ENCODE data around the gene GLG1. TPM values are rescaled to one million over a fixed set of nuclear protein-coding genes. Genes with fewer than 3 reads are reported as not detected.

GLG1 gene
- total RNA-seq, 1 experiment from 2014 or later = 117 TPM

DNA sequence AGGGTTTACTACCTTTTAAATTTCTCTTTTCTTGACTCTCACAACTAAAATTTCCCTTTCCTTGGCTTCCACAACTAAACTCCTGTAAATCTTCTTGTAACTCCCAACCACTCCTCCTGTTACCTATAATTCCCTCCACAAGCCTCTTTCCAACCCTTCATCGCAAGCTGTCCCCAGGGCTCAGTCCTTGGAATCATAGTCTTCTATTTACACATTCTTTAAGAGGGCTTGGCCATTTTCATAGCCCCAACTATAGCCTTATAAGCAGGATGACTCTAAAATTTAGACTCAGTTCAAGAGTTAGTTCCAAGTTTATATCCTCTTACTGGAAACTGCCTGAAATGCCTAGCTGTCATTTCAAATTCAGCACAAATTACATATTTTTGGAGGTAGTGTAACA is 23.9 kb downstream of the GLG1 start:
- Histone ChIP-seq H3K9me2 (ENCODE audit: insufficient read depth) (no peaks in the 10 kb centered on the region), H3K27ac (no peak overlapping the region), H3F3A (ENCODE audit: insufficient read depth, low read depth) (peaks cover 13% of the 10 kb centered on the region), H3K36me3 (ENCODE audit: low read depth) (no peaks in the 10 kb centered on the region), H4K20me1 (ENCODE audit: insufficient read depth) (no peaks in the 10 kb centered on the region), H3K9me3 (ENCODE audit: insufficient read depth, low read depth) (no peaks in the 10 kb centered on the region), H3K4me3 (no peak overlapping the region), H3K4me2 (no peak overlapping the region), H2AFZ (no peak overlapping the region), H3K79me2 (ENCODE audit: low read depth) (peaks cover 88% of the 10 kb centered on the region), H3K4me1 (replicated peaks; ENCODE audit: insufficient read depth) (peaks cover 19% of the 10 kb centered on the region), H3K27me3 (ENCODE audit: insufficient read depth, low read depth) (no peaks in the 10 kb centered on the region)
- intact Hi-C loops (cut with micrococcal nuclease; ENCODE audit: unreplicated experiment) = no loop called here
- no TSS peak for BruUV-seq (replicated peaks)
- POLR2A ChIA-PET (ENCODE audit: unreplicated experiment) = interaction anchor here (0.7 kb wide), 1 partner anchor 238 kb away, joined by 7 read pairs; no protein-coding TSS in a partner anchor
- DNase-seq = no peak
- TF ChIP-seq CTCF (conservative IDR thresholded peaks at IDR 0.05) = no peak
- no peak for TF ChIP-seq EZH2 (IDR thresholded peaks at IDR 0.05; ENCODE audit: low read depth)
- CTCF ChIA-PET = no interaction called here

DNA sequence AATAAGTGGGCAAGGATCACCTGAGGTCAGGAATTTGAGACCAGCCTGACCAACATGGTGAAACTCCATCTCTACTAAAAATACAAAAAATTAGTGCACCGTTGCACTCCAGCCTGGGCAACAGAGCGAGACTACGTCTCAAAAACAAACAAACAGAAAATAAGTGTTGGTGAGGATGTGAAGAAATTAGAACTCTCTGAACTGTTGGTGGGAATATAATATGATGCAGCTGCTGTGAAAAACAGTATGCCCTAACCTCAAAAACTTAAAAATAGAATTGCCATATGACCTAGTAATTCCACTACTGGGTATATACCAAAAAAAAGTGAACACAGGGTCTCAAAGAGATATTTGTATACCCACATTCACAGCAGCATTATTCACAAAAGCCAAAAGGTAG is 26.1 kb downstream of the GLG1 start:
- Histone ChIP-seq H3K36me3 (ENCODE audit: low read depth) (no peaks in the 10 kb centered on the region), H3K27me3 (ENCODE audit: insufficient read depth, low read depth) (no peaks in the 10 kb centered on the region), H4K20me1 (ENCODE audit: insufficient read depth) (no peaks in the 10 kb centered on the region), H3K79me2 (ENCODE audit: low read depth) (peaks cover 87% of the 10 kb centered on the region), H3K27ac (no peak overlapping the region), H3K9me3 (ENCODE audit: insufficient read depth, low read depth) (no peaks in the 10 kb centered on the region), H3K4me3 (no peak overlapping the region), H3F3A (ENCODE audit: insufficient read depth, low read depth) (peaks cover 13% of the 10 kb centered on the region), H3K9me2 (ENCODE audit: insufficient read depth) (no peaks in the 10 kb centered on the region), H2AFZ (no peak overlapping the region), H3K4me2 (no peak overlapping the region), H3K4me1 (replicated peaks; ENCODE audit: insufficient read depth) (peaks cover 25% of the 10 kb centered on the region)
- no peak for TF ChIP-seq CTCF (conservative IDR thresholded peaks at IDR 0.05)
- TF ChIP-seq EZH2 (IDR thresholded peaks at IDR 0.05; ENCODE audit: low read depth) = no peak
- POLR2A ChIA-PET (ENCODE audit: unreplicated experiment) = no interaction called here
- no TSS peak for BruUV-seq (replicated peaks)
- CTCF ChIA-PET = no interaction called here
- DNase-seq = no peak
- intact Hi-C loops (cut with micrococcal nuclease; ENCODE audit: unreplicated experiment) = no loop called here

- H2AFZ ChIP-seq = no peak overlapping the region
- TF ChIP-seq CTCF (conservative IDR thresholded peaks at IDR 0.05) (no peak), EZH2 (IDR thresholded peaks at IDR 0.05; ENCODE audit: low read depth) (no peak)
- peak overlapping the region; percentile 52 for H3K4me2 ChIP-seq
- DNase-seq = no peak
- H4K20me1 ChIP-seq (ENCODE audit: insufficient read depth) = peaks cover 6% of the 10 kb centered on the region; the same call in 1 of the 2 replicates
- no peak overlapping the region for H3K4me3 ChIP-seq
- H3K9me3 ChIP-seq (ENCODE audit: insufficient read depth, low read depth) = no peaks in the 10 kb centered on the region
- H3F3A ChIP-seq (ENCODE audit: insufficient read depth, low read depth) = peaks cover 13% of the 10 kb centered on the region
- ChIA-PET POLR2A (ENCODE audit: unreplicated experiment) (no interaction called here), CTCF (no interaction called here)
- H3K27ac ChIP-seq = peak overlapping the region; percentile 77
- H3K27me3 ChIP-seq (ENCODE audit: insufficient read depth, low read depth) = no peaks in the 10 kb centered on the region
- no peaks in the 10 kb centered on the region for H3K36me3 ChIP-seq (ENCODE audit: low read depth)
- peaks cover 90% of the 10 kb centered on the region for H3K79me2 ChIP-seq (ENCODE audit: low read depth)
- intact Hi-C loops (cut with micrococcal nuclease; ENCODE audit: unreplicated experiment) = no loop called here
- no peaks in the 10 kb centered on the region for H3K9me2 ChIP-seq (ENCODE audit: insufficient read depth)
- H3K4me1 ChIP-seq (replicated peaks; ENCODE audit: insufficient read depth) = peaks cover 25% of the 10 kb centered on the region
- BruUV-seq (replicated peaks) = no TSS peak
Observed at GRCh38 chr16:74578838-74579237, 28.1 kb downstream of the GLG1 start.

Data from PC-9 (cell line).